ENCODE results near the gene DOCK3.
"Not testable (repeated sequence)": the region's sequence is repeated elsewhere in the genome, so short reads cannot be mapped to it uniquely, and the experiment has no call there.

GRCh38 chr3:50781766-50782165 is 107.0 kb downstream of the DOCK3 start:
- not testable (repeated sequence) for TF ChIP-seq POLR2A, POLR2AphosphoS5 (IDR thresholded peaks at IDR 0.05; ENCODE audit: low read depth, low read length)
